RWPE1 (cell line): Measurements from ENCODE around the gene LRRC32.

Experiments
- CTCF ChIA-PET: fragments of 350-600 bp; sonication (Branson Sonifier 250); formaldehyde crosslinking; extraction: SDS; loops from one replicate; lab custom pipeline; 2021; lab: Yijun Ruan, JAX
- POLR2A ChIA-PET: fragments of 400-600 bp; formaldehyde crosslinking; extraction: SDS; loops from one replicate; lab custom pipeline; 2020; ENCODE audit warnings: antibody characterized with exemption; ENCODE audit not compliant: low non-redundant PET; lab: Yijun Ruan, JAX
- DNase-seq: peaks from one replicate; pipeline ENCODE4 v3.0.0; 2012; ENCODE audit warnings: low spot score
- H3K27ac ChIP-seq: fragments of 450-650 bp; 2 replicates; pipeline ENCODE4 v1.5.1; 2017
- TF ChIP-seq, protein P1 (sequence below): fragments of 450-650 bp; conservative IDR thresholded peaks from 2 replicates; pipeline ENCODE4 v1.5.1; 2017; ENCODE audit warnings: low read depth, mild to moderate bottlenecking

Gene LRRC32

DNA sequence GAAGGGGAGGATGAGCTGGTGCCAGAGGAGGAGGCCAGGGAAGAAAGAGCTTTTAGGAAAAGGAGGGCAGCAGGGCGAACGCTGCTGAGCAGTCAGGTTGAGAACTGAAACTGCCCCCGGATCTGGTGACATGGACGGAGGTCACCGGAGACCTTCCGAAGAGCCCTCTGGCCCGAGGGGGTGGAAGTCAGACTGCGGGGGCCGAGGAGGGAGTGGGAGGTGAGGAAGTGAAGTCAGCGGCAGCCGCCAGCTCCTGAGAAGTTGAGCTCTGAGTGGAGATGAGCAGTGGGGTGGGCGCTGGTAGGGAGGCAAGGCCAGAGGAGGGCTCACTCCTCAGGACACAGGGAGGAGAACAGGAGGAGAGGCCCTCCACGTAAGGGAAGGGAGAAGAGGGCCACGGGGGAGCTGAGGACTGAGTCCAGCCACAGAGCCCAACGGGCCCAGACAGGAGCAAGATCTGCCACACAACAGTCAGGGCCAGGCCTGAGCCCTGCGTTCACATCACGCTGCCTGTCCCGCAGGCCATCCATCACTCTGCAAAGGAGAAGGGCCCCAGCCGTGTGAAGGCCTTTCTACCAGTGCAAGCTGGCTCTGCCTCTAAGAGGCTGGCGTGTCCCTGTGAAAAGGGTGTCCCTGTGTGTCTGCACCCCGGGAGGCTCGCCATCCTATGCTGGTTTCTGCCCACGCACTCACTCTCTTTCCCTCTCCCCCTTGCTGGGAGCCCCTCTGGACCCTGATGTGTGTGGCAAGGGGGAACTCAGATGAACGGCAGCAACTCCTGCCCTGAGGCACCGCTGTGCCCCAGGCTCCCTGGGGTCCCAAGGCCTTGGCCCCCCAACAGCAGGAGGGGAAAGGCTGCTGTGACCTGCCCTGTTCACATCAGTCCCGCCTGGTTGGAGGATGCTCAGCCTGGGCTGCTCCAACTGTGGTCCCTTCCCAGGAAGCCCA lies 19.0 kb upstream of the LRRC32 start:
- CTCF ChIA-PET = no interaction called here
- POLR2A ChIA-PET = no interaction called here
- no peak for DNase-seq
- no peak overlapping the region for H3K27ac ChIP-seq
- TF ChIP-seq, protein P1, sequence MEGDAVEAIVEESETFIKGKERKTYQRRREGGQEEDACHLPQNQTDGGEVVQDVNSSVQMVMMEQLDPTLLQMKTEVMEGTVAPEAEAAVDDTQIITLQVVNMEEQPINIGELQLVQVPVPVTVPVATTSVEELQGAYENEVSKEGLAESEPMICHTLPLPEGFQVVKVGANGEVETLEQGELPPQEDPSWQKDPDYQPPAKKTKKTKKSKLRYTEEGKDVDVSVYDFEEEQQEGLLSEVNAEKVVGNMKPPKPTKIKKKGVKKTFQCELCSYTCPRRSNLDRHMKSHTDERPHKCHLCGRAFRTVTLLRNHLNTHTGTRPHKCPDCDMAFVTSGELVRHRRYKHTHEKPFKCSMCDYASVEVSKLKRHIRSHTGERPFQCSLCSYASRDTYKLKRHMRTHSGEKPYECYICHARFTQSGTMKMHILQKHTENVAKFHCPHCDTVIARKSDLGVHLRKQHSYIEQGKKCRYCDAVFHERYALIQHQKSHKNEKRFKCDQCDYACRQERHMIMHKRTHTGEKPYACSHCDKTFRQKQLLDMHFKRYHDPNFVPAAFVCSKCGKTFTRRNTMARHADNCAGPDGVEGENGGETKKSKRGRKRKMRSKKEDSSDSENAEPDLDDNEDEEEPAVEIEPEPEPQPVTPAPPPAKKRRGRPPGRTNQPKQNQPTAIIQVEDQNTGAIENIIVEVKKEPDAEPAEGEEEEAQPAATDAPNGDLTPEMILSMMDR = no peak

DNA sequence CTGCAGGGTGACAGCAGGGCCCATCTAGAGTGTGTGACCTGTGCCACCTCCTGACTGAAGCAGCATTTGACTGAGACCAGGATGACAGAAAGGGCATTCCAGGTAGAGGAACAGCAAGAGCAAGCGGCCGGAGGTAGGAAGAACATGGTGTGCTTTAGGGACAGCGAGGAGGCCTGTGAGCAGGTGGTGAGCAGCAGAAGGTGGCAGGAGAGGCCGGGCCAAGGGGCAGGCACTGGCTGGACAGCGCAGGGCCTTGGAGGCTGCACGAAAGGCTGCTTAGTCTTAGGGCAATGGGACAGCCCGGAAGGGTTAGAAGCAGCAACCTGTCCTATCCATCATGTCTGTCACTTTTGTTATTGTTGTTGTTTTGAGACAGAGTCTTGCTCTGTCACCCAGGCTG lies 17.6 kb upstream of the LRRC32 start:
- CTCF ChIA-PET = no interaction called here
- DNase-seq = no peak

DNA sequence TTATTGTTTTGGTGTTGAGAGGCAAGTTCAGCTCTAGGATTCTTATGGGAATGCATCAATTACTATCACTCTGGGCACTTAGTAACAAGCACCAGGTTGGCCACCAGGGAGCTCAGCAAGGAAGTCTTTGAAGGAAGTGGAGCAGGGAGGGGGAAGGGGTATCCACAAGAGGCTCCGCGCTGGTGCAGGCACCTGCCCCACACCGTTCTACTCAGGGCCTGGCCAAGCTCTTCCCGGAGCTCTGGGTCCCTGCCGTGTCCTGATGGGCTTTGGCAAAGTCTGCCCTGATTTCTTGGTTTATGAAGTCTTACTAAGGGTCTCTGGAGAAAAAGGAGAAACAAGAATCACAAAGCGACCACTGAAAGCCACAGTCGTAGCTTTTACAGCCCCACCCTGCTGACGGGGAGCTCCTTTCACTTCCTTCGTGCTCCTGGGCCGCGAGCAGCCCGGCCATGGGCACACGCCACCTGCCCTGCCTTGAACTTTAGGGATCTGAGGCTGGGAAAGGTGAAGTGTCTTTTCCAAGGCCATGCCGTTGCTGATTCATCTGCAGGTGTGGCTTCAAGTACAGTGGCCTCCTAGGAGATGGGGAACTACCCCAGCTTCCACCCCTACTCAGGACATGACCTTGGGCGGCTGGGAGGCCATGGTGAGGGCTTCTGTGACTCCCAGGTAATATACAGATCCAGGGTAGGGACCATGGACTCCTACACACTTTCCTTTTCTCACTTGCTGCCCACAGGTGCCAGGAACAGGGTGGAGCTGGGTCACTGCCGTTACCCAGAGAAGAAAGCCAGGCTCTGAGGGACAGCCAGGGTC lies 15.9 kb upstream of the LRRC32 start:
- TF ChIP-seq, protein P1 = no peak
- no peak overlapping the region for H3K27ac ChIP-seq
- ChIA-PET CTCF (interaction anchor here (0.6 to 1.1 kb wide), 4 partner anchors 23 to 294 kb away, joined by 3 to 4 read pairs (median 4); no protein-coding TSS in a partner anchor), POLR2A (no interaction called here)
- no peak for DNase-seq

More for the DNA sequence above, 17.6 kb upstream of the LRRC32 start:
- POLR2A ChIA-PET = no interaction called here
- no peak overlapping the region for H3K27ac ChIP-seq
- TF ChIP-seq, protein P1 = no peak

DNA sequence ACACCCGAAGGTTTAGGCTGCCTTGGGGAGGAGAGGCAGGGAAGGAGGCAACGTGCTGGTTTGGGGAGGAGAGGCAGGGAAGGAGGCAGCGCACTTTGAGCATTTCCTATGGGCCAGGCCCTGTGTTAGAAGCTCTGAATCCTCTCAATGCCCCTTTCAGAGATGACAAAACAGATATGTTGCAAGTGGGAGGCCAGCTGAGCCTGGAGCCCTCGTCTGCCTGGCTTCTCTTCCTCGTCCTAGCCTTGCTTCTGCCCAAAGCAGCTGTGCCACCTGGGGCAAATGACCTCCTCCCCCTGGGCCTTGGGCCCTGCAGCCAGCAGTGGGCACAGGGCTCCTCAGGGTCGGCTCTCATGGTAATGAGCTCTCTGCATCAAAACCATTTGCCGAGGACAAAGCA lies 15.3 kb upstream of the LRRC32 start:
- no peak overlapping the region for H3K27ac ChIP-seq
- ChIA-PET CTCF (interaction anchor here (0.6 to 1.1 kb wide), 4 partner anchors 23 to 295 kb away, joined by 3 to 4 read pairs (median 4); no protein-coding TSS in a partner anchor), POLR2A (no interaction called here)
- no peak for DNase-seq
- TF ChIP-seq, protein P1 = no peak

DNA sequence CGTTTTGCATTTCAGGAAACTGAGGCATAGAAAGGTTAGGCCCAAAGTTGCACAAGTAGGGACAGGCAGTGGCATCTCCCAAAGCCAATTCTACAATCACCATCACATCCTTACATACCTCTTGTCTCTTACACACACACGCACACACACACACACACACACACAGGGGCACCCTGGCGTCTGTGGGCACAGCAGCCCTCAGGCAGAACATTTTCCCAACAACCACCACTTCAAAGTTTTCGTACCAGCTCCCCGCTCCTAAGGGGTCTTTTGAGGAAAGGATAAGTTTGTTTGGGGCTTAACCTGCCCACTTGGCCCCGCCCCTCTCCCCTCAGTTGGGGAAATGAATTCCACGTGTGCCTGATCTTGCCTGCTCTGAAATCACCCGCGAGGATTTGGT lies 14.7 kb upstream of the LRRC32 start:
- DNase-seq = no peak
- ChIA-PET CTCF (interaction anchor here (0.7 to 1.1 kb wide), 2 partner anchors 49 to 51 kb away, joined by 4 read pairs; no protein-coding TSS in a partner anchor), POLR2A (no interaction called here)
- TF ChIP-seq, protein P1 = no peak
- H3K27ac ChIP-seq = no peak overlapping the region

DNA sequence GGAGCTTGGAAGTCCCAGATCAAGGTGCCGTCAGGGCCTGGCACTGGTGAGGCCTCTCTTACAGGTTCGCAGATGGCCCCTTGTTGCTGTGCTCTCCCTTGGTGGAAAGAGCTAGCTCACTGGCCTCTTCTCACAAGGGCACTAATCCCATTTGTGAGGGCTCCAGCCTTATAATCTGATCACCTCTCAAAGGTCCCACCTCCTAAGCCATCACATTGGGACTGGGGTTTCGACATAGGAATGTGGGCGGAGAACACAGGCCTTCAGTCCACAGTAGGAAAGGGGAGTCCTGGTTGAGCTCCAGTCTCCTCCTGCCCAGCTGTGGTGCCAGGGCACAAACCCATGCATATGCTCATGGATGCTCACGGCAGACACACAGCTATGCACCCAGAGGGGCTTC lies 14.0 kb upstream of the LRRC32 start:
- ChIA-PET CTCF (no interaction called here), POLR2A (no interaction called here)
- TF ChIP-seq, protein P1 = no peak
- no peak for DNase-seq
- no peak overlapping the region for H3K27ac ChIP-seq
